HG03354 (cell line): ENCODE data around the gene ACTRT2.

Source experiments
- ATAC-seq: cut with Tn5 transposase; IDR thresholded peaks from one replicate; pipeline ENCODE4 v1.9.1; 2021; ENCODE audit warnings: mild to moderate bottlenecking; ENCODE audit not compliant: unreplicated experiment, poor library complexity, severe bottlenecking

ACTRT2 gene

GRCh38 chr1:3064901-3065300, 43.6 kb downstream of the ACTRT2 start:
- ATAC-seq: no peak

- ATAC-seq: no peak
Measured at GRCh38 chr1:3065396-3065795, 44.1 kb downstream of the ACTRT2 start.

- no peak for ATAC-seq
Measured at GRCh38 chr1:3065797-3066196, 44.5 kb downstream of the ACTRT2 start.

GRCh38 chr1:3066250-3066711, 45.0 kb downstream of the ACTRT2 start:
- no peak for ATAC-seq

- no peak for ATAC-seq
Measured at GRCh38 chr1:3066826-3067225, 45.6 kb downstream of the ACTRT2 start.

- ATAC-seq: no peak
Measured at GRCh38 chr1:3067301-3067670, 46.0 kb downstream of the ACTRT2 start.

GRCh38 chr1:3067671-3068563, 46.6 kb downstream of the ACTRT2 start:
- no peak for ATAC-seq

- no peak for ATAC-seq
Measured at GRCh38 chr1:3068564-3069431, 47.5 kb downstream of the ACTRT2 start, which contains the start of gene PRDM16. Gene PRDM16 (plus strand): TSS chr1:3069203. CDS start chr1:3069260, 57 bp downstream.

GRCh38 chr1:3069491-3070308, 48.4 kb downstream of the ACTRT2 start:
- ATAC-seq: no peak

- no peak for ATAC-seq
Measured at GRCh38 chr1:3070309-3070643, 49.0 kb downstream of the ACTRT2 start.

GRCh38 chr1:3070644-3071564, 49.6 kb downstream of the ACTRT2 start:
- ATAC-seq: no peak

- no peak for ATAC-seq
Measured at GRCh38 chr1:3071565-3072390, 50.5 kb downstream of the ACTRT2 start.
